Stomach (tissue), 9 donors: ENCODE data around the gene LCE1A. TPM values are rescaled to one million over a fixed set of nuclear protein-coding genes. Genes with fewer than 3 reads are reported as not detected.

ENCODE experiments used
- DNase-seq, 2 donors: peaks; one replicate each; pipeline versions ENCODE4 v3.0.0 to v3.0.0-alpha.2; 2013 to 2019
- H3K27ac ChIP-seq, 5 donors: fragments of 200-600 bp in 4 of 5; sonication (generic) in 4 of 5; one replicate each; pipeline ENCODE4 v1.5.1; 2013 to 2019; ENCODE audit warnings: mild to moderate bottlenecking in 1 of 5, moderate library complexity in 1 of 5
- H3K27me3 ChIP-seq, 3 donors: fragments of 200-600 bp; sonication (generic); one replicate each; pipeline ENCODE4 v1.5.1; 2017 to 2019; ENCODE audit warnings: mixed run types in 1 of 3
- H3K36me3 ChIP-seq, 4 donors: fragments of 200-600 bp; sonication (generic); 1 replicate in 3 of 4; 2 replicates in 1 of 4; pipeline ENCODE4 v1.5.1; 2016 to 2019
- H3K4me1 ChIP-seq, 4 donors: fragments of 200-600 bp; sonication (generic); one replicate each; pipeline ENCODE4 v1.5.1; 2016 to 2019
- H3K4me3 ChIP-seq, 4 donors: fragments of 200-600 bp; sonication (generic) in 3 of 4; one replicate each; pipeline ENCODE4 v1.5.1; 2016 to 2019; ENCODE audit warnings: mild to moderate bottlenecking in 1 of 4
- H3K9me3 ChIP-seq, 4 donors: fragments of 200-600 bp; sonication (generic); one replicate each; pipeline ENCODE4 v1.5.1; 2016 to 2019
- CTCF ChIP-seq, 7 experiments: fragments of 450-650 bp in 4 of 7; fragments of 200-600 bp in 3 of 7; sonication (generic) in 3 of 7; IDR thresholded peaks; one replicate each; pipeline ENCODE4 v1.5.1; 2016 to 2019; ENCODE audit warnings: antibody characterized with exemption in 7 of 7, control low read depth in 2 of 7, mild to moderate bottlenecking in 1 of 7
- EP300 ChIP-seq: sonication (generic); formaldehyde crosslinking; IDR thresholded peaks from one replicate; pipeline ENCODE4 v1.6.1; 2017; ENCODE audit warnings: antibody characterized with exemption
- POLR2A ChIP-seq, 4 donors: fragments of 450-650 bp; IDR thresholded peaks; one replicate each; pipeline ENCODE4 v1.6.1; 2016; ENCODE audit warnings: antibody characterized with exemption in 4 of 4, control low read depth in 2 of 4, mild to moderate bottlenecking in 1 of 4, moderate library complexity in 1 of 4
- POLR2AphosphoS5 ChIP-seq, 3 donors: sonication (generic); formaldehyde crosslinking; IDR thresholded peaks; one replicate each; pipeline ENCODE4 v1.6.1; 2016; ENCODE audit warnings: antibody characterized with exemption in 3 of 3
- WGBS, 5 donors: extraction: QIAGEN DNeasy Blood & Tissue Kit in 3 of 5; methylation state at CpG; one replicate each; pipeline versions ENCODE4 v1.1.5 to v1.1.7; 2013 to 2018; 5-methylcytosine and 5-hydroxymethylcytosine counted together
- intact Hi-C: fragments of 100-400 bp; cut with DNase I; formaldehyde crosslinking; loops from one replicate; pipeline ENCODE4 v1.15.1; 2023; ENCODE audit warnings: low total_unique reads
- polyA plus RNA-seq, 3 donors: library from polyadenylated mRNA; stranded (reverse); fragments of 200-250 nt; gene quantifications; one replicate each; pipeline ENCODE4 v1.2.3, GENCODE V29; 2013
- total RNA-seq, 5 donors: library from RNA; depleted of rRNA; stranded (reverse); fragments of >200 nt; gene quantifications; one replicate each; pipeline versions ENCODE4 v1.1.0 to v1.2.3, GENCODE V29; 2014 to 2016
- donor health status: healthy with polysubstance abuse.
- donor health status: Bipolar disorder and iron deficiency.
- donor health status: healthy.

Gene LCE1A
- total and polyA plus RNA-seq, 8 donors = not detected

DNA sequence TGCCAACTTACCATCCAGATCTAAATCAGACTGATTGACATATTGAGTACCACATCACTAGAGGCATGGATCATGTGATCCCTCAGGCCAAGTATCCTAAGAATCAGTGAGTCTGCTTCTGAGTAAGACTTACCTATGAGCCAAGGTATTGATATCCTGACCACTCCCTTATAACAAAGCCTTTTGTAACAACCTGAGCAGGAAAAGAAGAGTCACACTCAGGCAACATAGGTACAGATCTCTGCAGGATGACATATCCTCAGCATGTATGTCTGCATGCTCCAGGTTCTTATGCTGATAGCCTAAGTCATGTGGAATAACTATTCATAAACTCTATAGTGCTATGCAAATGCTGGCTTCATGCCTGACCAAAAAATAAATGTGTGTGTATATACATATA, 2.3 kb upstream of the LCE1A start:
- Histone ChIP-seq H3K27me3 (peaks cover 0 to 24% (median 0%) of the 10 kb centered on the region in 3 donors), H3K36me3 (no peaks in the 10 kb centered on the region), H3K4me3 (no peak overlapping the region), H3K4me1 (no peaks in the 10 kb centered on the region), H3K27ac (no peak overlapping the region), H3K9me3 (no peaks in the 10 kb centered on the region)
- DNase-seq = no peak
- TF ChIP-seq POLR2AphosphoS5 (IDR thresholded peaks at IDR 0.05) (no peak), CTCF (IDR thresholded peaks at IDR 0.05) (no peak), EP300 (no peak), POLR2A (IDR thresholded peaks at IDR 0.05) (no peak)
- intact Hi-C loops = no loop called here

DNA sequence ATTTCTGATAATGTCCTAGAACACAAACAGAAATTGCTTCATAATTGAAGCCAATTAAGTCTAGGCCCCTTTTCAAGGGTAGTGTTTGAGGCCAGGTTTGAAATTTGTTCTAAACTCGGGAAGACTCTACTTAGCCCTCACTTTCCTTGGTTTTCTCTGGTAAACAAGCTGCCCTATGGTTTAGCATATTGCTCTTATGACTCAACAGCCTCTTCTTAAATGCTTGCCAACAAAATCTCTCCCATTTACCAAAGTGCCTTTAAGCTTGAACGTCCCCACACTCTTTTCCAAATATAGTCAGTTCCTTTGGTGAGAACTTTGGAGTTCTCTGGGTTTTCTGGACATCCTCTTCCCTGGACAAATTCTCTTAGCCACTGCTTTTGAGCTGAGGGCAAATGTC, 9.6 kb downstream of the LCE1A start:
- 47 to 61% (median 54%) methylated on average over 2 of the region's 2 CpGs for WGBS, 5 donors
- H3K27ac ChIP-seq = no peak overlapping the region
- no peaks in the 10 kb centered on the region for H3K36me3 ChIP-seq
- H3K4me3 ChIP-seq = no peak overlapping the region
- H3K4me1 ChIP-seq = no peaks in the 10 kb centered on the region
- no peaks in the 10 kb centered on the region for H3K9me3 ChIP-seq
- DNase-seq = no peak
- no peak for TF ChIP-seq CTCF (IDR thresholded peaks at IDR 0.05)
- no peak for TF ChIP-seq EP300
- TF ChIP-seq POLR2A (IDR thresholded peaks at IDR 0.05) = no peak
- no peak for TF ChIP-seq POLR2AphosphoS5 (IDR thresholded peaks at IDR 0.05)
- H3K27me3 ChIP-seq = no peaks in the 10 kb centered on the region
- intact Hi-C loops = no loop called here

GRCh38 chr1:152842556-152842955, 15.3 kb downstream of the LCE1A start, which contains the start of gene LCE6A:
LCE6A (plus strand) TSS chr1:152842856; CDS start chr1:152843521, 665 bp downstream.
- intact Hi-C loops = no loop called here
- Histone ChIP-seq H3K4me1 (no peaks in the 10 kb centered on the region), H3K27me3 (no peaks in the 10 kb centered on the region), H3K36me3 (no peaks in the 10 kb centered on the region), H3K9me3 (no peaks in the 10 kb centered on the region), H3K27ac (no peak within 1 kb of the TSS), H3K4me3 (no peak within 1 kb of the TSS)
- DNase-seq = no peak
- no peak for TF ChIP-seq POLR2AphosphoS5 (IDR thresholded peaks at IDR 0.05)
- TF ChIP-seq EP300 = no peak
- no peak for TF ChIP-seq CTCF (IDR thresholded peaks at IDR 0.05)
- TF ChIP-seq POLR2A (IDR thresholded peaks at IDR 0.05) = no peak
- 80 to 100% (median 91%) methylated on average over 3 of the region's 3 CpGs for WGBS, 5 donors

- Histone ChIP-seq H3K9me3 (no peaks in the 10 kb centered on the region), H3K4me3 (no peak overlapping the region), H3K36me3 (no peaks in the 10 kb centered on the region), H3K27me3 (peaks cover 0 to 4% (median 0%) of the 10 kb centered on the region in 3 donors), H3K27ac (no peak overlapping the region), H3K4me1 (no peaks in the 10 kb centered on the region)
- intact Hi-C loops = no loop called here
- TF ChIP-seq CTCF (IDR thresholded peaks at IDR 0.05) (no peak), EP300 (no peak), POLR2A (IDR thresholded peaks at IDR 0.05) (no peak), POLR2AphosphoS5 (IDR thresholded peaks at IDR 0.05) (no peak)
- WGBS, 5 donors = 45 to 55% (median 52%) methylated on average over 2 of the region's 2 CpGs
- no peak for DNase-seq
Observed at GRCh38 chr1:152855661-152856060, 28.4 kb downstream of the LCE1A start.
